ENCODE results near the gene ZNF384. TPM values are rescaled to one million over a fixed set of nuclear protein-coding genes. Genes with fewer than 3 reads are reported as not detected.
A peak's percentile ranks its signal among the peaks of the same experiment; 100 is the strongest.

ZNF384 gene
- total and polyA plus RNA-seq, 2 experiments from 2014 or later, result 20.5 to 35.9 TPM

GRCh38 chr12:6734506-6735387 lies 45.6 kb upstream of the ZNF384 start:
- Mint-ChIP-seq H3K4me1 (peaks cover 7% of the 10 kb centered on the region; the same call in 2 of the 3 replicates), H3K27ac (no peak overlapping the region; the same call in 1 of the 2 replicates), H3K36me3 (ENCODE audit: low read depth) (peaks cover 16% of the 10 kb centered on the region), H3K4me3 (no peak overlapping the region), H3K9me3 (no peaks in the 10 kb centered on the region), H3K27me3 (ENCODE audit: insufficient read depth, low read depth, poor library complexity) (peaks cover 10% of the 10 kb centered on the region)
- H3F3A ChIP-seq (replicated peaks; ENCODE audit: low read depth), result 0 out of 2 replicates have a peak, but pooled peaks cover 3% of the 10 kb centered on the region
- H3K4me3 ChIP-seq, result no peak overlapping the region
- no peaks in the 10 kb centered on the region for H3K27me3 ChIP-seq (ENCODE audit: insufficient read depth)
- no peak overlapping the region for H3K4me2 ChIP-seq
- ATAC-seq, result no peak
- H3K79me2 ChIP-seq (replicated peaks; ENCODE audit: insufficient read depth), result no peaks in the 10 kb centered on the region
- no peak for DNase-seq (ENCODE audit: low spot score)
- H2AFZ ChIP-seq, result no peak overlapping the region
- no peaks in the 10 kb centered on the region for H3K9me2 ChIP-seq (ENCODE audit: insufficient read depth)
- H4K20me1 ChIP-seq (replicated peaks; ENCODE audit: insufficient read depth), result 0 out of 2 replicates have a peak, but pooled peaks cover 2% of the 10 kb centered on the region
- 0 out of 2 replicates have a peak, but pooled peaks cover 1% of the 10 kb centered on the region for H3K36me3 ChIP-seq (ENCODE audit: insufficient read depth)
- TF ChIP-seq EZH2phosphoT487 (IDR thresholded peaks at IDR 0.05; ENCODE audit: unreplicated experiment), result no peak
- TF ChIP-seq ZNF114 (CRISPR knock-in tag; IDR thresholded peaks at IDR 0.05), result no peak
- no peak for TF ChIP-seq STAT1 (IDR thresholded peaks at IDR 0.05; ENCODE audit: unreplicated experiment)
- no peak for TF ChIP-seq CTCF (conservative IDR thresholded peaks at IDR 0.05; ENCODE audit: low read depth in 2 of 2)
- TF ChIP-seq ETS1 (IDR thresholded peaks at IDR 0.05), result no peak
- no peak for TF ChIP-seq EZH2 (IDR thresholded peaks at IDR 0.05; ENCODE audit: low read depth, unreplicated experiment)
- TF ChIP-seq JUNB (IDR thresholded peaks at IDR 0.05; ENCODE audit: unreplicated experiment), result no peak
- TF ChIP-seq, protein P1, sequence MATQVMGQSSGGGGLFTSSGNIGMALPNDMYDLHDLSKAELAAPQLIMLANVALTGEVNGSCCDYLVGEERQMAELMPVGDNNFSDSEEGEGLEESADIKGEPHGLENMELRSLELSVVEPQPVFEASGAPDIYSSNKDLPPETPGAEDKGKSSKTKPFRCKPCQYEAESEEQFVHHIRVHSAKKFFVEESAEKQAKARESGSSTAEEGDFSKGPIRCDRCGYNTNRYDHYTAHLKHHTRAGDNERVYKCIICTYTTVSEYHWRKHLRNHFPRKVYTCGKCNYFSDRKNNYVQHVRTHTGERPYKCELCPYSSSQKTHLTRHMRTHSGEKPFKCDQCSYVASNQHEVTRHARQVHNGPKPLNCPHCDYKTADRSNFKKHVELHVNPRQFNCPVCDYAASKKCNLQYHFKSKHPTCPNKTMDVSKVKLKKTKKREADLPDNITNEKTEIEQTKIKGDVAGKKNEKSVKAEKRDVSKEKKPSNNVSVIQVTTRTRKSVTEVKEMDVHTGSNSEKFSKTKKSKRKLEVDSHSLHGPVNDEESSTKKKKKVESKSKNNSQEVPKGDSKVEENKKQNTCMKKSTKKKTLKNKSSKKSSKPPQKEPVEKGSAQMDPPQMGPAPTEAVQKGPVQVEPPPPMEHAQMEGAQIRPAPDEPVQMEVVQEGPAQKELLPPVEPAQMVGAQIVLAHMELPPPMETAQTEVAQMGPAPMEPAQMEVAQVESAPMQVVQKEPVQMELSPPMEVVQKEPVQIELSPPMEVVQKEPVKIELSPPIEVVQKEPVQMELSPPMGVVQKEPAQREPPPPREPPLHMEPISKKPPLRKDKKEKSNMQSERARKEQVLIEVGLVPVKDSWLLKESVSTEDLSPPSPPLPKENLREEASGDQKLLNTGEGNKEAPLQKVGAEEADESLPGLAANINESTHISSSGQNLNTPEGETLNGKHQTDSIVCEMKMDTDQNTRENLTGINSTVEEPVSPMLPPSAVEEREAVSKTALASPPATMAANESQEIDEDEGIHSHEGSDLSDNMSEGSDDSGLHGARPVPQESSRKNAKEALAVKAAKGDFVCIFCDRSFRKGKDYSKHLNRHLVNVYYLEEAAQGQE (IDR thresholded peaks at IDR 0.05; ENCODE audit: unreplicated experiment), result no peak
- TF ChIP-seq ZNF331 (CRISPR knock-in tag; IDR thresholded peaks at IDR 0.05; ENCODE audit: low read depth), result no peak
- TF ChIP-seq ZNF462 (CRISPR knock-in tag; IDR thresholded peaks at IDR 0.05), result no peak
- no peak for TF ChIP-seq NANOG (IDR thresholded peaks at IDR 0.05; ENCODE audit: borderline replicate concordance)
- no peak for TF ChIP-seq POLR2AphosphoS5 (IDR thresholded peaks at IDR 0.05; ENCODE audit: low read depth)
- TF ChIP-seq CREB1 (CRISPR knock-in tag; IDR thresholded peaks at IDR 0.05; ENCODE audit: low read depth), result no peak
- H3K4me1 ChIP-seq (ENCODE audit: insufficient read depth), result no peaks in the 10 kb centered on the region
- peak overlapping the region; percentile 2; the same call in 1 of the 2 replicates for H3K27ac ChIP-seq (ENCODE audit: low read depth)

Data from GM23338 (cell line).